B cell (primary cell): ENCODE data around the gene MYRFL. TPM values are rescaled to one million over a fixed set of nuclear protein-coding genes. Genes with fewer than 3 reads are reported as not detected.

ENCODE experiments used
- ATAC-seq: fragments of 200-7000 bp; cut with Tn5 transposase; one replicate; pipeline ENCODE4 v1.10.0; 2021; ENCODE audit warnings: low read depth, mild to moderate bottlenecking, moderate number of reproducible peaks, moderate library complexity
- CTCF ChIA-PET: fragments of 350-600 bp; sonication (Branson Sonifier 250); formaldehyde crosslinking; loops from one replicate; lab custom pipeline; 2021; ENCODE audit warnings: antibody characterized with exemption, inconsistent platforms; lab: Charles Lee
- POLR2A ChIA-PET: fragments of 350-600 bp; sonication (Branson Sonifier 250); formaldehyde crosslinking; loops from one replicate; lab custom pipeline; 2021; ENCODE audit warnings: antibody characterized with exemption; lab: Charles Lee
- DNase-seq: peaks from one replicate; pipeline ENCODE4 v3.0.0; 2013
- H2AFZ ChIP-seq: 2 replicates; pipeline ENCODE4 v1.6.1; 2012; ENCODE audit warnings: mild to moderate bottlenecking, low read depth, low read length; ENCODE audit not compliant: insufficient read depth, poor library complexity, severe bottlenecking
- H3K27ac ChIP-seq, 2 donors: 1 replicate in 1 of 2; 2 replicates in 1 of 2; pipeline ENCODE4 v1.5.1; 2012 to 2013; ENCODE audit warnings: low read length in 2 of 2, mild to moderate bottlenecking in 2 of 2, moderate library complexity in 1 of 2
- H3K27me3 ChIP-seq, 4 experiments: fragments of 200-600 bp in 1 of 4; sonication (generic) in 1 of 4; replicated peaks in 1 of 4; 1 replicate in 2 of 4; 2 replicates in 2 of 4; pipeline versions ENCODE4 v1.6.1 to v1.7.0; 2013 to 2016; ENCODE audit warnings: low read length in 3 of 4, mild to moderate bottlenecking in 2 of 4, mixed read lengths in 1 of 4, moderate library complexity in 1 of 4; ENCODE audit not compliant: insufficient read depth in 4 of 4, control insufficient read depth in 3 of 4; ENCODE audit errors: control extremely low read depth in 1 of 4
- H3K36me3 ChIP-seq, 2 experiments: replicated peaks in 1 of 2; 1 replicate in 1 of 2; 2 replicates in 1 of 2; pipeline versions ENCODE4 v1.6.1 to v1.7.1; 2013; ENCODE audit warnings: low read length in 1 of 2; ENCODE audit not compliant: insufficient read depth in 2 of 2, control insufficient read depth in 1 of 2; ENCODE audit errors: control extremely low read depth in 1 of 2, extremely low read depth in 1 of 2
- H3K4me1 ChIP-seq, 2 donors: fragments of 200-600 bp in 1 of 2; sonication (generic) in 1 of 2; 1 replicate in 1 of 2; 2 replicates in 1 of 2; pipeline versions ENCODE4 v1.5.1 to v1.6.1; 2013 to 2017; ENCODE audit warnings: low read length in 2 of 2; ENCODE audit not compliant: control insufficient read depth in 2 of 2, insufficient read depth in 2 of 2
- H3K4me2 ChIP-seq: replicated peaks from 2 replicates; pipeline ENCODE3; 2012; ENCODE audit warnings: mild to moderate bottlenecking, low read depth, low read length; ENCODE audit not compliant: poor library complexity, severe bottlenecking
- H3K4me3 ChIP-seq, 5 experiments: fragments of 200-600 bp in 1 of 5; sonication (generic) in 1 of 5; 1 replicate in 3 of 5; 2 replicates in 2 of 5; pipeline versions ENCODE4 v1.5.1 to v1.7.0; 2011 to 2016; ENCODE audit warnings: low read length in 4 of 5, mild to moderate bottlenecking in 4 of 5, low read depth in 2 of 5, control low read depth in 1 of 5, moderate library complexity in 1 of 5; ENCODE audit not compliant: insufficient read depth in 1 of 5; ENCODE audit errors: control extremely low read depth in 1 of 5, extremely low read depth in 1 of 5
- H3K79me2 ChIP-seq: fragments of 200-600 bp; sonication (generic); one replicate; pipeline ENCODE4 v1.6.0; 2016; ENCODE audit warnings: low read length; ENCODE audit not compliant: control insufficient read depth, insufficient read depth
- H3K9ac ChIP-seq: fragments of 200-600 bp; sonication (generic); 2 replicates; pipeline ENCODE4 v1.6.1; 2017; ENCODE audit warnings: mild to moderate bottlenecking, low read length, moderate library complexity
- H3K9me3 ChIP-seq, 3 donors: one replicate each; pipeline versions ENCODE4 v1.6.1 to v1.7.1; 2013; ENCODE audit warnings: low read length in 2 of 3; ENCODE audit not compliant: control insufficient read depth in 2 of 3, insufficient read depth in 1 of 3; ENCODE audit errors: control extremely low read depth in 1 of 3
- H4K20me1 ChIP-seq: 2 replicates; pipeline ENCODE4 v1.6.0; 2012; ENCODE audit warnings: mild to moderate bottlenecking, low read length; ENCODE audit not compliant: insufficient read depth, control insufficient read depth, poor library complexity, severe bottlenecking
- H3K27ac Mint-ChIP-seq: one replicate; pipeline ENCODE4 v1.8.0; 2021; ENCODE audit warnings: mixed read lengths
- H3K27me3 Mint-ChIP-seq: one replicate; pipeline ENCODE4 v1.8.0; 2021; ENCODE audit warnings: mixed read lengths
- H3K4me1 Mint-ChIP-seq: one replicate; pipeline ENCODE4 v1.8.0; 2021; ENCODE audit warnings: mixed read lengths
- H3K4me3 Mint-ChIP-seq: one replicate; pipeline ENCODE4 v1.8.0; 2021; ENCODE audit warnings: mixed read lengths
- H3K9me3 Mint-ChIP-seq: one replicate; pipeline ENCODE4 v1.8.0; 2022; ENCODE audit warnings: mixed read lengths; ENCODE audit not compliant: insufficient read depth
- CTCF ChIP-seq: fragments of 200-600 bp; IDR thresholded peaks from one replicate; pipeline ENCODE4 v1.8.0; 2022; ENCODE audit warnings: antibody characterized with exemption, mild to moderate bottlenecking
- EZH2 ChIP-seq: IDR thresholded peaks from 2 replicates; pipeline ENCODE4 v1.6.1; 2012; ENCODE audit warnings: borderline replicate concordance, low read depth, mild to moderate bottlenecking, moderate library complexity, low read length; ENCODE audit not compliant: insufficient read depth, poor library complexity, severe bottlenecking
- WGBS: methylation state at CpG from one replicate; pipeline ENCODE4 v1.1.5; 2013; ENCODE audit warnings: missing lambda C conversion rate; ENCODE audit not compliant: insufficient coverage; 5-methylcytosine and 5-hydroxymethylcytosine counted together
- intact Hi-C: fragments of 100-400 bp; cut with micrococcal nuclease; formaldehyde crosslinking; loops from one replicate; pipeline ENCODE4 v1.10.0; 2022
- polyA plus RNA-seq: library from polyadenylated mRNA; depleted of rRNA; stranded (reverse); fragments of >200 nt; gene quantifications from 2 replicates; pipeline ENCODE4 v1.2.3, GENCODE V29; 2012
- total RNA-seq, 2 donors: library from RNA; stranded (reverse); fragments of 120-200 nt in 1 of 2; gene quantifications; 1 replicate in 1 of 2; 2 replicates in 1 of 2; pipeline versions ENCODE4 v1.2.3 to v1.2.4, GENCODE V29; 2013 to 2022

Gene MYRFL
- total and polyA plus RNA-seq, 2 donors (not counting 1 experiment from before 2014, with no cell fraction given): 0.28 TPM; not detected in 1

GRCh38 chr12:69934011-69934410, 109.0 kb downstream of the MYRFL start:
- no peak for TF ChIP-seq EZH2
- TF ChIP-seq CTCF: no peak
- no peak overlapping the region for H3K9ac ChIP-seq
- Mint-ChIP-seq H3K4me3 (no peak overlapping the region), H3K4me1 (no peaks in the 10 kb centered on the region), H3K27ac (no peak overlapping the region), H3K27me3 (peaks cover 11% of the 10 kb centered on the region), H3K9me3 (no peaks in the 10 kb centered on the region)
- H3K4me3 ChIP-seq: no peak overlapping the region
- no peak overlapping the region for H3K27ac ChIP-seq
- ATAC-seq (no peak), DNase-seq (no peak)
- ChIA-PET CTCF (no interaction called here), POLR2A (no interaction called here)
- no peaks in the 10 kb centered on the region for H3K4me1 ChIP-seq
- 98% methylated on average over 4 of the region's 4 CpGs for WGBS
- no peaks in the 10 kb centered on the region for H3K27me3 ChIP-seq
- intact Hi-C loops: no loop called here
- no peaks in the 10 kb centered on the region for H3K9me3 ChIP-seq
- no peaks in the 10 kb centered on the region for H3K36me3 ChIP-seq
- no peaks in the 10 kb centered on the region for H3K79me2 ChIP-seq
- H3K4me2 ChIP-seq: no peak overlapping the region
- no peaks in the 10 kb centered on the region for H4K20me1 ChIP-seq
- H2AFZ ChIP-seq: no peak overlapping the region

GRCh38 chr12:69935651-69936100, 110.6 kb downstream of the MYRFL start:
- H3K4me3 Mint-ChIP-seq: no peak overlapping the region
- POLR2A ChIA-PET: no interaction called here
- intact Hi-C loops: no loop called here
- Histone ChIP-seq H2AFZ (no peak overlapping the region), H3K79me2 (no peaks in the 10 kb centered on the region), H4K20me1 (no peaks in the 10 kb centered on the region), H3K4me1 (no peaks in the 10 kb centered on the region), H3K4me3 (no peak overlapping the region), H3K36me3 (no peaks in the 10 kb centered on the region), H3K9ac (no peak overlapping the region), H3K27ac (no peak overlapping the region), H3K9me3 (no peaks in the 10 kb centered on the region), H3K27me3 (no peaks in the 10 kb centered on the region), H3K4me2 (no peak overlapping the region)
- no peaks in the 10 kb centered on the region for H3K4me1 Mint-ChIP-seq
- DNase-seq (no peak), ATAC-seq (no peak)
- WGBS: 82% methylated on average over 4 of the region's 5 CpGs
- no peaks in the 10 kb centered on the region for H3K9me3 Mint-ChIP-seq
- CTCF ChIA-PET: no interaction called here
- H3K27me3 Mint-ChIP-seq: peaks cover 11% of the 10 kb centered on the region
- H3K27ac Mint-ChIP-seq: no peak overlapping the region
- TF ChIP-seq EZH2: no peak
- TF ChIP-seq CTCF: no peak
